ENCODE results near the gene CTIF. TPM values are rescaled to one million over a fixed set of nuclear protein-coding genes. Genes with fewer than 3 reads are reported as not detected.
A peak's percentile ranks its signal among the peaks of the same experiment; 100 is the strongest.

CTIF gene
- total RNA-seq, 2 donors from 2014 or later = 4.6 to 4.7 TPM

DNA sequence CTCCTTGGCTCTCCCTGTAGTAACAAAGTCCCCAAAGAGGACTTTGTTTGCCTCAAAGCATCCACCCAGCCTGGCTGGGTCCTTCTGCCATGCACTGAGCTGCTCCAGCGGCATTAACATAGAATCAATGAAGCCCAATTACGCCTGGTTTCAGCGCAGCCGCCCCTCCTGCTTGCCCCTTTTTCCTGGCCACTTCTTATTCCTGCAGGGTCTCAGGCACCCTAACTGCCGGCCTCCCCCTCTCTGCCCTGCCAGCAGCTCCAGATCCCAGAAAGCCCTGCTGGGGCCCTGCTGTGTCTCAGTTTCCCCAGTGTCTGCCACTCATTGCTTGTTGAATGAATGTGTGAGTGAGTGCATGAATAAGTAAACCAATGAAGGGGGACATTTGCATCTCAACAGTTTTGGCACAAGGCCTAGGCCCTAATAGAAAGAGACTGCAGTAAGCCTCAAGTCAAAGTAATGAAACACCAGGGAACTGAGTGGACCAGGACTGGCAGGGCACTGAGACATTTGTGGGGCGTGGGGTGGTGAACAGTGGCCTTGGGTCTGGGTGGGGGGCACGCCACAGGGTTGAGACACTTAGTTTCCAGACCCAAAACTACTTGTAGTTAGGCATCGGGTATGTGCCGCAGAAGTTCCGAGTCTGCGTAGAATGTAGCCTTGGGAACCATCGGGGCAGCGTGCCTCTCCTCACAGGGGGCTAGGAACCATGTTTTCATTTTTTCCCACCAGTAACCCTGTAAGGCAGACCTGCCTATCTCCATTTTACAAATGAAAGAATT lies 351.3 kb downstream of the CTIF start:
- ATAC-seq (replicated peaks in 1 of 2) = no peak
- Mint-ChIP-seq H3K4me1 (ENCODE audit: low read depth) (no peaks in the 10 kb centered on the region), H3K27ac (no peak overlapping the region), H3K4me3 (no peak overlapping the region), H3K36me3 (ENCODE audit: insufficient read depth in 2 of 2) (no peaks in the 10 kb centered on the region), H3K9me3 (no peaks in the 10 kb centered on the region), H3K27me3 (ENCODE audit: low read depth) (no peaks in the 10 kb centered on the region)
- DNase-seq = no peak

GRCh38 chr18:48891721-48892120 lies 352.9 kb downstream of the CTIF start:
- no peaks in the 10 kb centered on the region for H3K9me3 Mint-ChIP-seq
- no peak for ATAC-seq (replicated peaks in 1 of 2)
- H3K36me3 Mint-ChIP-seq (ENCODE audit: insufficient read depth in 2 of 2) = no peaks in the 10 kb centered on the region
- no peak overlapping the region for H3K27ac Mint-ChIP-seq
- DNase-seq = no peak
- no peak overlapping the region for H3K4me3 Mint-ChIP-seq
- peaks cover 3% of the 10 kb centered on the region for H3K4me1 Mint-ChIP-seq (ENCODE audit: low read depth)
- no peaks in the 10 kb centered on the region for H3K27me3 Mint-ChIP-seq (ENCODE audit: low read depth)

- no peaks in the 10 kb centered on the region for H3K36me3 Mint-ChIP-seq (ENCODE audit: insufficient read depth in 2 of 2)
- no peaks in the 10 kb centered on the region for H3K9me3 Mint-ChIP-seq
- no peak overlapping the region for H3K27ac Mint-ChIP-seq
- H3K4me3 Mint-ChIP-seq = no peak overlapping the region
- H3K4me1 Mint-ChIP-seq (ENCODE audit: low read depth) = peaks cover 9% of the 10 kb centered on the region
- ATAC-seq (replicated peaks in 1 of 2) (no peak), DNase-seq (no peak)
- H3K27me3 Mint-ChIP-seq (ENCODE audit: low read depth) = no peaks in the 10 kb centered on the region
Observed at GRCh38 chr18:48892146-48892855, 353.5 kb downstream of the CTIF start.

- H3K27me3 Mint-ChIP-seq (ENCODE audit: low read depth) = no peaks in the 10 kb centered on the region
- H3K36me3 Mint-ChIP-seq (ENCODE audit: insufficient read depth in 2 of 2) = no peaks in the 10 kb centered on the region
- ATAC-seq (replicated peaks in 1 of 2) = no peak
- no peak overlapping the region for H3K27ac Mint-ChIP-seq
- H3K4me3 Mint-ChIP-seq = no peak overlapping the region
- no peak for DNase-seq
- no peaks in the 10 kb centered on the region for H3K9me3 Mint-ChIP-seq
- H3K4me1 Mint-ChIP-seq (ENCODE audit: low read depth) = peaks cover 9% of the 10 kb centered on the region
Observed at GRCh38 chr18:48893061-48893607, 354.3 kb downstream of the CTIF start.

DNA sequence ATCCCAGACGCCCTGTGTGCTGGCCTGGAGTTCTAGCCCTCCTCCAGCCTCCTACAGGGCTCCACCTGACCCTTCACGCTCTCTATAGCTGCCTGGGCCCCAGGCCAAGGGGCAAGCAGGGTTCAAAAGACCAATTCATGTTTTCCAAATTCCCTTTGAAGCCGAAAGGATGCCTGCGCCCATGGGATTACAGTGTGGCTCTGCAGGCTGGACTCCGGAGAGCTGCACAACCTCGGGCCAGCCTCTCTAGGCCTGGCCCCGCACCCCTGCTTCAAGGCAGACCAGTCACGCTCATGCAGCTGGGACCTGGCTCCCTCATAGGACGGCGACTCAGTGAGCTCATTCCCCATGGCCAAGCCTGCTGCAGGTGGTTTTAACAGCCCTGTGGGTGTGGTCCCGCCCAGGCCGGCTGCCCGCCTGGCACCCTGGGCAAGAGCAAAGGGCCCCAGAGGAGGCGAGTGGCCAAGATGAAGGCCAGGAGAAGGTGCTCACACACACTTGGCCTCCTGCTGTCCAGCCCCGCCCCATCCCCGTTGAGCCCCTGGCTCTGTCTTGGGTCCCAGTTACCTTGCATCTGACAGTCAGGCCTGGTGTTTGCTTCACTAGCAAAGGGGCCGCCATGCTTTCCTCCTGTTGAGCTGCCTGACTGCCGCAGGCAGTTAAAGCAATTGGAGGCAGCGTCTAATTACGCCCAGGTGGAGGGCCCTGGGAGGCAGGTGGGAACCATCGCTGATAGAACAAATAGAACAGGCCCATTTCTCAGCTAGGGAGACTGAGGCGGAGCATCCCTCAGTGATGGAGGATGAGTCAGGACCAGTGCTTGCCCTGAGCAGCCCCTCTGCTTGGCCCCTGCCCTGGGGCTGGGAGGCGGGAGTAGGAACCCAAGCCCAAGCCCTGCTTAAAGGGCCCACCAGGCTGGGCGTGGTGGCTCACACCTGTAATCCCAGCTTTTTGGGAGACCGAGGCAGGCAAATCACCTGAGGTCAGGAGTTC lies 355.1 kb downstream of the CTIF start:
- H3K27ac Mint-ChIP-seq = no peak overlapping the region
- ATAC-seq (replicated peaks in 1 of 2) = no peak
- H3K4me1 Mint-ChIP-seq (ENCODE audit: low read depth) = peaks cover 9% of the 10 kb centered on the region
- no peak overlapping the region for H3K4me3 Mint-ChIP-seq
- DNase-seq = no peak
- no peaks in the 10 kb centered on the region for H3K9me3 Mint-ChIP-seq
- H3K36me3 Mint-ChIP-seq (ENCODE audit: insufficient read depth in 2 of 2) = no peaks in the 10 kb centered on the region
- no peaks in the 10 kb centered on the region for H3K27me3 Mint-ChIP-seq (ENCODE audit: low read depth)

- no peaks in the 10 kb centered on the region for H3K27me3 Mint-ChIP-seq (ENCODE audit: low read depth)
- ATAC-seq (replicated peaks in 1 of 2) = no peak
- no peaks in the 10 kb centered on the region for H3K36me3 Mint-ChIP-seq (ENCODE audit: insufficient read depth in 2 of 2)
- H3K27ac Mint-ChIP-seq = no peak overlapping the region
- peaks cover 9% of the 10 kb centered on the region for H3K4me1 Mint-ChIP-seq (ENCODE audit: low read depth)
- H3K4me3 Mint-ChIP-seq = no peak overlapping the region
- peaks cover 0 to 3% of the 10 kb centered on the region in 2 donors for H3K9me3 Mint-ChIP-seq
- DNase-seq = no peak
Observed at GRCh38 chr18:48894799-48895346, 356.0 kb downstream of the CTIF start.

DNA sequence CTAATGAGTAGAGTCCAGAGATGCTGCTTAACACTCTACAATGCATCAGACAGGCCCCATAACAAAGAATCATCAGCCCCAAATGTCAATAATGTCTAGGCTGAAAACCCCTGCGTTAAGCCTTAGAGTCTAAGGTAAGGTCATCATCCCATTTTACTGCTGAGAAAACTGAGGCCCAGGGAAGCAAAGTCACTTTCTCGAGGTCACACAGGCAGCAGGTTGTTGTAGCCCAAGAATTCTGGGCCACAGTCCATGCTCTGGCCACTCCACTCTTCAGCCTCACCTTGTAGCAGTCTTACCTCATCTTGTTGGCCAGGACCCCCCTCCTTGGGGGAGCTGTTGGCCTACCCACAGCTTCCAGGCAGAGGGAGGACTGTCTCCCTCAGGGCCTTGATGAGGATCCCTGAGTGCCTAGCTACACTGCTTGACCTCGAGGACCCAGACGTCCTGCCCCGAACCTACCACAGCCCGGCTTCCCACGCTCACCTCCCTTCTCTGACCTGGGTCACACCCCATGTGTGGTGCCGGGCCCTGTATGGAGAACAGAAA lies 357.6 kb downstream of the CTIF start:
- no peak overlapping the region for H3K4me3 Mint-ChIP-seq
- no peak for DNase-seq
- H3K27ac Mint-ChIP-seq = no peak overlapping the region
- no peaks in the 10 kb centered on the region for H3K36me3 Mint-ChIP-seq (ENCODE audit: insufficient read depth in 2 of 2)
- no peaks in the 10 kb centered on the region for H3K27me3 Mint-ChIP-seq (ENCODE audit: low read depth)
- no peak for ATAC-seq (replicated peaks in 1 of 2)
- H3K4me1 Mint-ChIP-seq (ENCODE audit: low read depth) = peaks cover 16% of the 10 kb centered on the region
- peaks cover 1 to 3% of the 10 kb centered on the region in 2 donors for H3K9me3 Mint-ChIP-seq

DNA sequence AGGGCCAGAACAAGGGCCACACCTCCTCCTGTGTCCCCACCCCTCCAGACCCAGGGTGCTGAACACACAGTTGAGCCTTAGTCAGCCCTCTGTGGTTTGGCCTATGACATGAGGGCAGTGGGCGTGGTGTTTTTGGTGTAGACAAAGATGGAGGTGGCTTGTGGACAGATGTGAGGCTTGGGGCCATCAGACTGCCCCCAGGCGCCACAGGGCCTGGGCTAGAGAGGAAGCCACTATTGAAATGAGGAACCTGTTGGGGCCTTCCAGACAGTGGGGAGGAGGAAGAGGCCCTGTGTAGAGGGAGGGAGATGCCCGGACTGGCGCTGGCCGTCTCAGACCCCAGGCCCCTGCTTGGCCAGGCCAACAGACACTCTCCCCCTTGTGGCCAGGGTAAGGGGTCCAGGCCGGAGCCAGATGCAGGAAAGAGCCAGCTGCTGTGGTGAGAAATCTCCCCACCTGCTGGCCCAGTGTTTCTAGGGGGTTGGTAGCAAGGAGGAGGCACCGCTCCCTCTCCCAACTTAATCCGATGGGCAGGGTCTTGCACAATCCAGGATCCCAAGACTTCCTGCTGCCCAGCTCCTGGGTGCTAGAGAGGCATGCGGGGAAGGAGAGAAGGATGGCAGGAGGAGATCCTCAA lies 358.2 kb downstream of the CTIF start:
- Mint-ChIP-seq H3K4me3 (no peak overlapping the region), H3K9me3 (peaks cover 1 to 3% of the 10 kb centered on the region in 2 donors), H3K36me3 (ENCODE audit: insufficient read depth in 2 of 2) (no peaks in the 10 kb centered on the region), H3K27ac (no peak overlapping the region), H3K4me1 (ENCODE audit: low read depth) (peaks cover 16% of the 10 kb centered on the region), H3K27me3 (ENCODE audit: low read depth) (no peaks in the 10 kb centered on the region)
- DNase-seq = peak; percentile 46 to 51
- ATAC-seq (replicated peaks in 1 of 2) = peak; percentile 78 to 91

DNA sequence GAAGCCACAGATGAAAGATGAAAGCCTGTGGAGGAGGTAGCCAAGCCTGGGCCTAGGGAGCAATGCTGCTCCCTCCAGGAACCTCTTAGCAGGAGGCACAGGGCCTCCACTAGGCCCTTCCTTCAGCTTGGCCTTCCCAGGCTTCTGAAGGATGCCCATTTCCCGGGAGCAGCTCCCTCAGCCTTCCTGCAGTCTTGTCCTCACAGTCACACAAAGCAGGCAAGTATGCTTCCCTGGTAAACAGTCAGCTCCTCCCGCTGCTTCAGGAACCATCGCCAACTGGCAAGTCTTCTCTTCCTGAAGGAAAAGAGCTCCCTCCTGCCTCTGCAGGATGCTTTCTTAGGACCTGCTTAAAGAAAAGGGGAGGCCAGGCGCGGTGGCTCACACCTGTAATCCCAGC lies 358.7 kb downstream of the CTIF start:
- Mint-ChIP-seq H3K27me3 (ENCODE audit: low read depth) (no peaks in the 10 kb centered on the region), H3K4me3 (no peak overlapping the region), H3K9me3 (peaks cover 1 to 3% of the 10 kb centered on the region in 2 donors), H3K4me1 (ENCODE audit: low read depth) (peaks cover 16% of the 10 kb centered on the region), H3K36me3 (ENCODE audit: insufficient read depth in 2 of 2) (no peaks in the 10 kb centered on the region), H3K27ac (no peak overlapping the region)
- DNase-seq (no peak), ATAC-seq (replicated peaks in 1 of 2) (no peak)

DNA sequence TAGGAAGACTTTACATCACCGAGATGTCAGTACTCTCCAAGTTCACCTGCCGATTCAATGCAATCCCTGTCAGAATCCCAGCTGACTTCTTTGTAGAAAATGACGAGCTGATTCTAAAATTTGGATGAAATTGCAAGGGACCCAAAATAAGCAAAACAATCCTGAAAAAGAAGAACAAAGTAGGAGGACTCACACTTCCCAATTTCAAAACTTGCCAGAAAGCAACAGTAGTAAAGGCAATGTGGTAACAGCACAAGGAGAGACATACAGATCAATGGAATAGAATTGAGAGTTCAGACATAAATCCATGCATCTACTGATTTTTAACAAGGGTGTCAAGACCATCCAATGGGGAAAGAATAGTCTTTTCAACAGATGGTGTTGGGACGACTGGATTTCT lies 359.7 kb downstream of the CTIF start:
- Mint-ChIP-seq H3K36me3 (ENCODE audit: insufficient read depth in 2 of 2) (no peaks in the 10 kb centered on the region), H3K27ac (no peak overlapping the region), H3K27me3 (ENCODE audit: low read depth) (no peaks in the 10 kb centered on the region), H3K9me3 (peaks cover 1 to 3% of the 10 kb centered on the region in 2 donors), H3K4me1 (ENCODE audit: low read depth) (peaks cover 16% of the 10 kb centered on the region), H3K4me3 (no peak overlapping the region)
- DNase-seq = no peak
- ATAC-seq (replicated peaks in 1 of 2) = no peak

DNA sequence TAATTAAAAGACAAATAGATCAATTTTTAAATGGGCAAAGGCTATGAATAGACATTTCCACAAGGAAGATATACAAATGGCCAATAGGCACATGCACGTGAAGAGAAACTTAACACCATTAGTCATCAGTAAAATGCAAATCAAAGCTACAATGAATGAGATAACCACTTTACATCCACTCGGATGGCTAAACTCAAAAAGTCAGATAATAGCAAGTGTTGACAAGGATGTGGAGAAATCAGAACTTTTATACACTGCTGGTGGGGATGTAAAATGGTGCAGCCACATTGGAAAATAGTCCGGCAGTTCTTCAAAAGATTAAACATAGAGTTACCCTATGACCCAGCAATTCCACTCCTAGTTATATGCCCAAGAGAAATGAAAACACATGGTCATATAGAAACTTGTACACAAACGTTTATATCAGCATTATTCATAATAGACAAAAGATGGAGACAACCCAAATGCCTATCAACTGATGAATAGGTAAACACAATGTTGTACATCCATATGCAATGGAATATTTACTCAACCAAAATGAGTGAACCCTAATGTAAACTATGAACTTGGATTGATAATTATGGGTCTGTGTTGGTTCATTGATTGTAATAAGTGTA lies 360.8 kb downstream of the CTIF start:
- no peak for ATAC-seq (replicated peaks in 1 of 2)
- peaks cover 8 to 10% of the 10 kb centered on the region in 2 donors for H3K9me3 Mint-ChIP-seq
- peaks cover 16% of the 10 kb centered on the region for H3K4me1 Mint-ChIP-seq (ENCODE audit: low read depth)
- H3K36me3 Mint-ChIP-seq (ENCODE audit: insufficient read depth in 2 of 2) = peaks cover 5 to 7% of the 10 kb centered on the region in 2 donors
- H3K27me3 Mint-ChIP-seq (ENCODE audit: low read depth) = peaks cover 8% of the 10 kb centered on the region
- DNase-seq = no peak
- no peak overlapping the region for H3K4me3 Mint-ChIP-seq
- H3K27ac Mint-ChIP-seq = no peak overlapping the region
